ENCODE data around the gene ATP11C.

The ATP11C gene

GRCh38 chrX:139787601-139788000 is 145.3 kb downstream of the ATP11C start:
- no peak for FAIRE-seq
- no peak for DNase-seq (ENCODE audit: insufficient read length, low spot score)
- TF ChIP-seq, protein P1, sequence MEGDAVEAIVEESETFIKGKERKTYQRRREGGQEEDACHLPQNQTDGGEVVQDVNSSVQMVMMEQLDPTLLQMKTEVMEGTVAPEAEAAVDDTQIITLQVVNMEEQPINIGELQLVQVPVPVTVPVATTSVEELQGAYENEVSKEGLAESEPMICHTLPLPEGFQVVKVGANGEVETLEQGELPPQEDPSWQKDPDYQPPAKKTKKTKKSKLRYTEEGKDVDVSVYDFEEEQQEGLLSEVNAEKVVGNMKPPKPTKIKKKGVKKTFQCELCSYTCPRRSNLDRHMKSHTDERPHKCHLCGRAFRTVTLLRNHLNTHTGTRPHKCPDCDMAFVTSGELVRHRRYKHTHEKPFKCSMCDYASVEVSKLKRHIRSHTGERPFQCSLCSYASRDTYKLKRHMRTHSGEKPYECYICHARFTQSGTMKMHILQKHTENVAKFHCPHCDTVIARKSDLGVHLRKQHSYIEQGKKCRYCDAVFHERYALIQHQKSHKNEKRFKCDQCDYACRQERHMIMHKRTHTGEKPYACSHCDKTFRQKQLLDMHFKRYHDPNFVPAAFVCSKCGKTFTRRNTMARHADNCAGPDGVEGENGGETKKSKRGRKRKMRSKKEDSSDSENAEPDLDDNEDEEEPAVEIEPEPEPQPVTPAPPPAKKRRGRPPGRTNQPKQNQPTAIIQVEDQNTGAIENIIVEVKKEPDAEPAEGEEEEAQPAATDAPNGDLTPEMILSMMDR (IDR thresholded peaks at IDR 0.05; ENCODE audit: insufficient read depth, missing control alignments) = no peak

DNA sequence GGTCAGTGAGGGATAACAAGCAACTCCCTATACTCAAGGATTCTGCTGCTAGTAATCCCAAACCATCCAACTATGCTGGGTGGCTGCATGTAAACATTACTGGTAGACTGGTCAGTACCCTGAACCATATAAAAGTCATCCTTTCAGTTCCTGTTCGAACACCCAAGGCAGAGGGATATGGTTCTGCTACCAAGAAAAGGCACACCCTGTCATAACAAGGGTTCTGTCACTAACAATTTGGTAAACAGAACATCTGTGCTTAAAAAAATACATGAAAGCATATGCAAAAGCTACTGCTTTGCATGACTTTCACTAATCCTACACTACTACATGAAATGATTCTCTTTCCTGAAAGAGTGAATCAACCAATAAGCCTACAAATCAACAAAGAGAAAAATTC is 148.0 kb downstream of the ATP11C start:
- FAIRE-seq = no peak
- TF ChIP-seq, protein P1 (IDR thresholded peaks at IDR 0.05; ENCODE audit: insufficient read depth, missing control alignments) = no peak
- DNase-seq (ENCODE audit: insufficient read length, low spot score) = no peak

DNA sequence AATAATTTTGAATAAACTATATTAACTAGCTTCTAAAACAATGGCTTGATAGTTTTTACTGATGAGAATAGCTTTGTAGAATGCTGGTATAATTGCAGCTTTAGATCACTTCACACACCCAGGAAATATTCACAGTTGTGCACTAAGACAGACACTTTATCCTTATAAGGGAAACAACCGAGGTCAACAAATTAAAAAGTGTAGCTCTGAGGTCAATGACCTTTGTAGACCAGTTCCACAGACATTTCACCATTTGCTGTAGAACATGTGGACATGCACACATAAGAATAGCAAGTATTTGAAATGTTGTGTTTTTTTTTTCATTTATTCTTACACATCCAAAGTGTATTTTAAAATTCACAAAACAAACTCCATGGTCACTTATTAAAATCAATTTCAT is 148.9 kb downstream of the ATP11C start:
- no peak for DNase-seq (ENCODE audit: insufficient read length, low spot score)
- TF ChIP-seq, protein P1 (IDR thresholded peaks at IDR 0.05; ENCODE audit: insufficient read depth, missing control alignments) = no peak
- FAIRE-seq = no peak

GRCh38 chrX:139783030-139783429 is 149.8 kb downstream of the ATP11C start:
- FAIRE-seq (no peak), DNase-seq (ENCODE audit: insufficient read length, low spot score) (no peak)
- TF ChIP-seq, protein P1 (IDR thresholded peaks at IDR 0.05; ENCODE audit: insufficient read depth, missing control alignments) = no peak

DNA sequence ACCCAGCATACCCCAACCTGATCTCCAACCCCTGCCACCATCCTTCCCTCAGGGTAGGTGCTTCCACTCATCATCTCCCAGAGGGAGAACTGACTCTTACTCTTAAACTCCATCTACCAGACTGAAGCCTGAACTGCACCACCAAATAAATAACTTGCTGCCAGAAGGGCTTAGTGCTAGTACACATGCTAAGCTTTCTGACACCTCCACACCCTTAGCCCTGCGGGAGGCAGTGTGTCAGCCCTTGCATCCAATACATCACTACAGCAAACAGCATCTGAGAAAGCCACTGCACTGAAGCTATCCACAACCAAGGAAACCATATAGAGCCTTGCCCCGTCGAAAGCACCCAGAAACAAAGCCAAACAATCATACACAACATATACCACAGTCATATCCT is 156.3 kb downstream of the ATP11C start:
- FAIRE-seq = no peak
- TF ChIP-seq, protein P1 (IDR thresholded peaks at IDR 0.05; ENCODE audit: insufficient read depth, missing control alignments) = no peak
- no peak for DNase-seq (ENCODE audit: insufficient read length, low spot score)

DNA sequence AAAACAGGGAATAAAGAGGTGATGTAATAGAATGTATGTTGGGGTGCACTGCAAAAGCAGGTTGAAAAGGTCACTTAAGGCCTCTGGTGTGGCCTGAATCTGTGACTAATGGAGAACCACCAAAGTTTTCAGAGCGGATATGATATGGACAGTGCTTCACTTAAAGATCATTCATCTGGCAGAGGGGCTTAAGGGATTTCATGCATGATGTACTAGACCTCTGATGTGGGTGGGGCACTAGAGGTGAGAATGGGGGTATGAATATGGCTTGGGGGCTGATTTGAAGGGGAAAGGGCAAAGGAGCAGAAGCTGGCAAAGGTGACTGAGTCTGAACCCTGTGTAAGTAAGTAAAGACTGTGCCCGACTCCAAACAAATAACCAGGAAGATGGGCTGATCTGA is 162.5 kb downstream of the ATP11C start:
- FAIRE-seq (no peak), DNase-seq (ENCODE audit: insufficient read length, low spot score) (no peak)
- TF ChIP-seq, protein P1 (IDR thresholded peaks at IDR 0.05; ENCODE audit: insufficient read depth, missing control alignments) = no peak

- DNase-seq (ENCODE audit: insufficient read length, low spot score) (no peak), FAIRE-seq (no peak)
- TF ChIP-seq, protein P1 (IDR thresholded peaks at IDR 0.05; ENCODE audit: insufficient read depth, missing control alignments) = no peak
Measured at GRCh38 chrX:139766545-139766983, 166.3 kb downstream of the ATP11C start.

Data from D721Med (cell line).